WTC11 (cell line): ENCODE data around the gene VAV2. TPM values are rescaled to one million over a fixed set of nuclear protein-coding genes. Genes with fewer than 3 reads are reported as not detected.

Experiments used
- ATAC-seq: fragments of 200-7000 bp; cut with Tn5 transposase; 2 replicates; pipeline ENCODE4 v1.10.0; 2021; ENCODE audit warnings: mild to moderate bottlenecking, moderate library complexity
- CTCF ChIA-PET: fragments of 300-600 bp; sonication (Branson Sonifier 250); formaldehyde crosslinking; loops from one replicate; lab custom pipeline; 2021; ENCODE audit warnings: antibody characterized with exemption; lab: Charles Lee
- POLR2A ChIA-PET: fragments of 350-600 bp; sonication (Branson Sonifier 250); formaldehyde crosslinking; loops from one replicate; lab custom pipeline; 2021; ENCODE audit warnings: antibody characterized with exemption; lab: Charles Lee
- DNase-seq: peaks from one replicate; pipeline ENCODE4 v3.0.0; 2021; ENCODE audit warnings: low spot score
- H3K27ac Mint-ChIP-seq: 2 replicates; pipeline ENCODE4 v1.8.0; 2021; ENCODE audit warnings: mixed read lengths
- H3K27me3 Mint-ChIP-seq: 2 replicates; pipeline ENCODE4 v1.8.0; 2021; ENCODE audit warnings: low read depth, mild to moderate bottlenecking, moderate library complexity, mixed read lengths
- H3K36me3 Mint-ChIP-seq: 2 replicates; pipeline ENCODE4 v1.8.0; 2021; ENCODE audit warnings: mixed read lengths
- H3K4me1 Mint-ChIP-seq: 2 replicates; pipeline ENCODE4 v1.8.0; 2022; ENCODE audit warnings: mixed read lengths
- H3K4me3 Mint-ChIP-seq: 2 replicates; pipeline ENCODE4 v1.8.0; 2021; ENCODE audit warnings: mild to moderate bottlenecking, moderate library complexity, mixed read lengths
- H3K9me3 Mint-ChIP-seq: 2 replicates; pipeline ENCODE4 v1.8.0; 2021; ENCODE audit warnings: mixed read lengths
- ATF1 ChIP-seq: sonication (generic); formaldehyde crosslinking; IDR thresholded peaks from 2 replicates; pipeline ENCODE4 v1.8.1; 2023; ENCODE audit warnings: mild to moderate bottlenecking, moderate library complexity, missing genetic modification reagents
- CBFB ChIP-seq: sonication (generic); formaldehyde crosslinking; IDR thresholded peaks from 2 replicates; pipeline ENCODE4 v1.8.1; 2022; ENCODE audit warnings: mild to moderate bottlenecking, low read depth, missing genetic modification reagents
- E2F5 ChIP-seq: sonication (generic); formaldehyde crosslinking; IDR thresholded peaks from 2 replicates; pipeline ENCODE4 v1.8.1; 2022; ENCODE audit warnings: mild to moderate bottlenecking, moderate library complexity, missing genetic modification reagents
- FOXP1 ChIP-seq: sonication (generic); formaldehyde crosslinking; IDR thresholded peaks from 2 replicates; pipeline ENCODE4 v1.8.0; 2022; ENCODE audit warnings: missing genetic modification reagents, mild to moderate bottlenecking, moderate library complexity, borderline replicate concordance
- MYBL2 ChIP-seq: sonication (generic); formaldehyde crosslinking; IDR thresholded peaks from 2 replicates; pipeline ENCODE4 v1.8.1; 2023; ENCODE audit warnings: mild to moderate bottlenecking, moderate library complexity, missing genetic modification reagents
- NFATC4 ChIP-seq: fragments of 250-450 bp; sonication (Bioruptor Pico); IDR thresholded peaks from 2 replicates; pipeline ENCODE4 v1.9.0; 2021; ENCODE audit warnings: mild to moderate bottlenecking
- NR3C1 ChIP-seq: sonication (generic); formaldehyde crosslinking; conservative IDR thresholded peaks from 2 replicates; pipeline ENCODE4 v1.8.1; 2023; ENCODE audit warnings: low read depth, mild to moderate bottlenecking, missing genetic modification reagents
- SMAD3 ChIP-seq: sonication (generic); formaldehyde crosslinking; IDR thresholded peaks from 2 replicates; pipeline ENCODE4 v1.8.0; 2022; ENCODE audit warnings: missing genetic modification reagents, mild to moderate bottlenecking, borderline replicate concordance
- ZNF281 ChIP-seq: sonication (generic); formaldehyde crosslinking; IDR thresholded peaks from 2 replicates; pipeline ENCODE4 v1.8.0; 2023; ENCODE audit warnings: mild to moderate bottlenecking, missing genetic modification reagents
- ZNF425 ChIP-seq: fragments of 250-450 bp; sonication (Bioruptor Pico); conservative IDR thresholded peaks from 2 replicates; pipeline ENCODE4 v1.9.0; 2021; ENCODE audit warnings: mild to moderate bottlenecking
- ZSCAN18 ChIP-seq: fragments of 250-450 bp; sonication (Bioruptor Pico); IDR thresholded peaks from 2 replicates; pipeline ENCODE4 v2.1.2; 2022; ENCODE audit warnings: mild to moderate bottlenecking, moderate library complexity
- total RNA-seq: library from RNA; stranded (reverse); gene quantifications from 3 replicates; pipeline ENCODE4 v1.2.3, GENCODE V29; 2021
- TF ChIP-seq, protein P1 (sequence below): fragments of 250-450 bp; sonication (Bioruptor Pico); IDR thresholded peaks from 2 replicates; pipeline ENCODE4 v1.9.0; 2021; ENCODE audit warnings: mild to moderate bottlenecking, borderline replicate concordance

The VAV2 gene
- total RNA-seq, 1 experiment from 2014 or later: 39.7 TPM

GRCh38 chr9:133759146-133759900, 232.8 kb downstream of the VAV2 start:
- CTCF ChIA-PET: interaction anchor here (0.6 to 3.4 kb wide), 9 partner anchors 10 to 430 kb away, joined by 3 to 21 read pairs (median 4); no protein-coding TSS in a partner anchor
- ATAC-seq (peak; percentile 82), DNase-seq (peak; percentile 48)
- Mint-ChIP-seq H3K27me3 (peaks cover 2% of the 10 kb centered on the region; the same call in 1 of the 2 replicates), H3K36me3 (peaks cover 10% of the 10 kb centered on the region), H3K4me1 (peaks cover 3% of the 10 kb centered on the region; the same call in 1 of the 2 replicates)
- no peak for TF ChIP-seq FOXP1
- TF ChIP-seq ZNF425 (CRISPR knock-in tag): no peak
- no peak for TF ChIP-seq E2F5 (CRISPR knock-in tag)
- TF ChIP-seq NFATC4 (CRISPR knock-in tag): no peak
- TF ChIP-seq ZNF281 (CRISPR knock-in tag): no peak
- TF ChIP-seq, protein P1, sequence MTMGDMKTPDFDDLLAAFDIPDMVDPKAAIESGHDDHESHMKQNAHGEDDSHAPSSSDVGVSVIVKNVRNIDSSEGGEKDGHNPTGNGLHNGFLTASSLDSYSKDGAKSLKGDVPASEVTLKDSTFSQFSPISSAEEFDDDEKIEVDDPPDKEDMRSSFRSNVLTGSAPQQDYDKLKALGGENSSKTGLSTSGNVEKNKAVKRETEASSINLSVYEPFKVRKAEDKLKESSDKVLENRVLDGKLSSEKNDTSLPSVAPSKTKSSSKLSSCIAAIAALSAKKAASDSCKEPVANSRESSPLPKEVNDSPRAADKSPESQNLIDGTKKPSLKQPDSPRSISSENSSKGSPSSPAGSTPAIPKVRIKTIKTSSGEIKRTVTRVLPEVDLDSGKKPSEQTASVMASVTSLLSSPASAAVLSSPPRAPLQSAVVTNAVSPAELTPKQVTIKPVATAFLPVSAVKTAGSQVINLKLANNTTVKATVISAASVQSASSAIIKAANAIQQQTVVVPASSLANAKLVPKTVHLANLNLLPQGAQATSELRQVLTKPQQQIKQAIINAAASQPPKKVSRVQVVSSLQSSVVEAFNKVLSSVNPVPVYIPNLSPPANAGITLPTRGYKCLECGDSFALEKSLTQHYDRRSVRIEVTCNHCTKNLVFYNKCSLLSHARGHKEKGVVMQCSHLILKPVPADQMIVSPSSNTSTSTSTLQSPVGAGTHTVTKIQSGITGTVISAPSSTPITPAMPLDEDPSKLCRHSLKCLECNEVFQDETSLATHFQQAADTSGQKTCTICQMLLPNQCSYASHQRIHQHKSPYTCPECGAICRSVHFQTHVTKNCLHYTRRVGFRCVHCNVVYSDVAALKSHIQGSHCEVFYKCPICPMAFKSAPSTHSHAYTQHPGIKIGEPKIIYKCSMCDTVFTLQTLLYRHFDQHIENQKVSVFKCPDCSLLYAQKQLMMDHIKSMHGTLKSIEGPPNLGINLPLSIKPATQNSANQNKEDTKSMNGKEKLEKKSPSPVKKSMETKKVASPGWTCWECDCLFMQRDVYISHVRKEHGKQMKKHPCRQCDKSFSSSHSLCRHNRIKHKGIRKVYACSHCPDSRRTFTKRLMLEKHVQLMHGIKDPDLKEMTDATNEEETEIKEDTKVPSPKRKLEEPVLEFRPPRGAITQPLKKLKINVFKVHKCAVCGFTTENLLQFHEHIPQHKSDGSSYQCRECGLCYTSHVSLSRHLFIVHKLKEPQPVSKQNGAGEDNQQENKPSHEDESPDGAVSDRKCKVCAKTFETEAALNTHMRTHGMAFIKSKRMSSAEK: no peak
- TF ChIP-seq CBFB (CRISPR knock-in tag): no peak
- no peak for TF ChIP-seq SMAD3
- no peak for TF ChIP-seq NR3C1 (CRISPR knock-in tag)
- no peak for TF ChIP-seq ATF1 (CRISPR knock-in tag)
- no peak for TF ChIP-seq ZSCAN18
- TF ChIP-seq MYBL2 (CRISPR knock-in tag): no peak
- TF ChIP-seq, all 79 proteins: peak for 0
- Mint-ChIP-seq H3K27ac (peak overlapping the region; percentile 85; the same call in 1 of the 2 replicates), H3K4me3 (no peak overlapping the region), H3K9me3 (peaks cover 11% of the 10 kb centered on the region)
- POLR2A ChIA-PET: interaction anchor here (0.6 to 1.1 kb wide), 2 partner anchors 45 to 265 kb away, joined by 3 read pairs; partner anchors contain the start of gene BRD3OS
